Activated CD8-positive, alpha-beta memory T cell treated with anti-CD3 and anti-CD28 coated beads, Interleukin-2, amount 50 U/mL, for 1 hour (primary cell): ENCODE results near the gene SARDH.
"Not testable (repeated sequence)": the region's sequence is repeated elsewhere in the genome, so short reads cannot be mapped to it uniquely, and the experiment has no call there.

ENCODE experiments used
- DNase-seq: peaks from one replicate; pipeline ENCODE4 v3.0.0-alpha.2; 2020; ENCODE audit errors: extremely low read depth

SARDH gene

GRCh38 chr9:133632806-133633680, 105.1 kb downstream of the SARDH start:
- no peak for DNase-seq

GRCh38 chr9:133631111-133631510, 107.0 kb downstream of the SARDH start:
- no peak for DNase-seq

- no peak for DNase-seq
Observed at GRCh38 chr9:133629221-133630110, 108.7 kb downstream of the SARDH start.

- no peak for DNase-seq
Observed at GRCh38 chr9:133628766-133629165, 109.4 kb downstream of the SARDH start.

GRCh38 chr9:133627341-133627740, 110.8 kb downstream of the SARDH start:
- DNase-seq: no peak

GRCh38 chr9:133626008-133626407, 112.1 kb downstream of the SARDH start:
- not testable (repeated sequence) for DNase-seq

- DNase-seq: no peak
Observed at GRCh38 chr9:133622555-133622954, 115.6 kb downstream of the SARDH start.

GRCh38 chr9:133621725-133622267, 116.4 kb downstream of the SARDH start:
- DNase-seq: no peak

- DNase-seq: peak; percentile 36
Observed at GRCh38 chr9:133619791-133620190, 118.4 kb downstream of the SARDH start.

- DNase-seq: no peak
Observed at GRCh38 chr9:133618726-133619125, 119.4 kb downstream of the SARDH start.

GRCh38 chr9:133616643-133617405, 121.3 kb downstream of the SARDH start:
- DNase-seq: no peak

- DNase-seq: no peak
Observed at GRCh38 chr9:133615606-133616188, 122.5 kb downstream of the SARDH start.

- DNase-seq: no peak
Observed at GRCh38 chr9:133615186-133615585, 123.0 kb downstream of the SARDH start.

- DNase-seq: no peak
Observed at GRCh38 chr9:133614678-133615077, 123.5 kb downstream of the SARDH start.

- no peak for DNase-seq
Observed at GRCh38 chr9:133614056-133614455, 124.1 kb downstream of the SARDH start.
